GM15510 (cell line): ENCODE data around the gene PSME1.

Experiments used
- POLR2A ChIP-seq: IDR thresholded peaks from 3 replicates; pipeline ENCODE4 v1.6.1; 2011; ENCODE audit warnings: borderline replicate concordance; ENCODE audit not compliant: insufficient read length; ENCODE audit errors: extremely low read depth

Gene PSME1

GRCh38 chr14:24098927-24099813, 36.8 kb upstream of the PSME1 start:
- peak; percentile 7 for TF ChIP-seq POLR2A

- no peak for TF ChIP-seq POLR2A
These were observed 35.6 kb upstream of the PSME1 start for GRCh38 chr14:24100197-24100981.

GRCh38 chr14:24100982-24101494, 35.0 kb upstream of the PSME1 start:
- no peak for TF ChIP-seq POLR2A

- TF ChIP-seq POLR2A = no peak
These were observed 33.5 kb upstream of the PSME1 start for GRCh38 chr14:24102357-24103048.

GRCh38 chr14:24103451-24103850, 32.5 kb upstream of the PSME1 start:
- no peak for TF ChIP-seq POLR2A

GRCh38 chr14:24106672-24107271, 29.2 kb upstream of the PSME1 start:
- TF ChIP-seq POLR2A = no peak

- TF ChIP-seq POLR2A = no peak
These were observed 27.6 kb upstream of the PSME1 start for GRCh38 chr14:24108336-24108874.

GRCh38 chr14:24110060-24110459, 25.9 kb upstream of the PSME1 start:
- no peak for TF ChIP-seq POLR2A

GRCh38 chr14:24110523-24110922, 25.5 kb upstream of the PSME1 start:
- TF ChIP-seq POLR2A = no peak

GRCh38 chr14:24113379-24113800, 22.6 kb upstream of the PSME1 start:
- no peak for TF ChIP-seq POLR2A

- peak; percentile 86 for TF ChIP-seq POLR2A
These were observed 22.0 kb upstream of the PSME1 start for GRCh38 chr14:24113801-24114531.

- TF ChIP-seq POLR2A = no peak
These were observed 21.2 kb upstream of the PSME1 start, which contains the start of the genes DCAF11 and NRL for GRCh38 chr14:24114532-24115421. DCAF11 (plus strand) TSS chr14:24114777; CDS start chr14:24115595, 818 bp downstream. NRL (minus strand) TSS chr14:24114949; CDS start chr14:24082848, 32,101 bp downstream.
